Astrocyte (in vitro differentiated cells and primary cell): ENCODE results near the gene RPS6KA2. TPM values are rescaled to one million over a fixed set of nuclear protein-coding genes. Genes with fewer than 3 reads are reported as not detected.
A peak's percentile ranks its signal among the peaks of the same experiment; 100 is the strongest.

Source experiments
- DNase-seq: peaks from one replicate; pipeline ENCODE4 v3.0.0-alpha.2; 2010; ENCODE audit warnings: low read depth
- FAIRE-seq: peaks from 2 replicates; lab custom pipeline; 2011; peaks lifted over from hg19 to GRCh38; lab: Jason Lieb, UNC
- H2AFZ ChIP-seq: 2 replicates; pipeline ENCODE4 v1.6.0; 2012; ENCODE audit warnings: low read depth, low read length, inconsistent platforms
- H3K27ac ChIP-seq: 2 replicates; pipeline ENCODE4 v1.5.1; 2011; ENCODE audit warnings: low read depth, low read length, inconsistent platforms
- H3K27me3 ChIP-seq: 2 replicates; pipeline ENCODE4 v1.6.0; 2011; ENCODE audit warnings: low read length, inconsistent platforms; ENCODE audit not compliant: insufficient read depth
- H3K36me3 ChIP-seq: 2 replicates; pipeline ENCODE4 v1.5.1; 2011; ENCODE audit warnings: low read length, inconsistent platforms; ENCODE audit not compliant: insufficient read depth
- H3K4me1 ChIP-seq: 2 replicates; pipeline ENCODE4 v1.5.1; 2011; ENCODE audit warnings: low read length, inconsistent platforms; ENCODE audit not compliant: insufficient read depth
- H3K4me2 ChIP-seq: 2 replicates; pipeline ENCODE4 v1.6.0; 2012; ENCODE audit warnings: low read length, inconsistent platforms
- H3K4me3 ChIP-seq: 2 replicates; pipeline ENCODE4 v1.5.1; 2011; ENCODE audit warnings: low read depth, mild to moderate bottlenecking, low read length, inconsistent platforms; ENCODE audit not compliant: insufficient read depth
- H3K79me2 ChIP-seq: 2 replicates; pipeline ENCODE4 v1.6.0; 2012; ENCODE audit warnings: mild to moderate bottlenecking, low read length, inconsistent platforms; ENCODE audit not compliant: insufficient read depth
- H3K9ac ChIP-seq: 2 replicates; pipeline ENCODE4 v1.6.0; 2012; ENCODE audit warnings: mild to moderate bottlenecking, low read length, inconsistent platforms
- H3K9me3 ChIP-seq: 2 replicates; pipeline ENCODE4 v1.5.1; 2012; ENCODE audit warnings: low read depth, mild to moderate bottlenecking, low read length, inconsistent platforms; ENCODE audit not compliant: insufficient read depth
- H4K20me1 ChIP-seq: 2 replicates; pipeline ENCODE4 v1.6.0; 2012; ENCODE audit warnings: low read length, inconsistent platforms; ENCODE audit not compliant: insufficient read depth
- H3K27ac Mint-ChIP-seq: one replicate; pipeline ENCODE4 v1.8.0; 2021; ENCODE audit warnings: mild to moderate bottlenecking, mixed read lengths; ENCODE audit not compliant: unreplicated experiment
- H3K27me3 Mint-ChIP-seq: one replicate; pipeline ENCODE4 v1.8.0; 2021; ENCODE audit warnings: low read depth, mixed read lengths; ENCODE audit not compliant: unreplicated experiment
- H3K36me3 Mint-ChIP-seq: one replicate; pipeline ENCODE4 v1.8.0; 2021; ENCODE audit warnings: low read depth, mixed read lengths; ENCODE audit not compliant: unreplicated experiment
- H3K4me1 Mint-ChIP-seq: one replicate; pipeline ENCODE4 v1.8.0; 2021; ENCODE audit warnings: low read depth, mixed read lengths; ENCODE audit not compliant: unreplicated experiment
- H3K4me3 Mint-ChIP-seq: one replicate; pipeline ENCODE4 v1.8.0; 2021; ENCODE audit warnings: mild to moderate bottlenecking, moderate library complexity, mixed read lengths; ENCODE audit not compliant: unreplicated experiment
- H3K9me3 Mint-ChIP-seq: one replicate; pipeline ENCODE4 v1.8.0; 2021; ENCODE audit warnings: mild to moderate bottlenecking, mixed read lengths; ENCODE audit not compliant: unreplicated experiment
- EZH2 ChIP-seq: IDR thresholded peaks from 2 replicates; pipeline ENCODE4 v1.6.1; 2012; ENCODE audit warnings: mild to moderate bottlenecking, low read length, inconsistent platforms; ENCODE audit not compliant: insufficient read depth
- total RNA-seq: library from RNA; stranded (reverse); gene quantifications from 2 replicates; pipeline ENCODE4 v1.2.1, GENCODE V29; 2021
- TF ChIP-seq, protein P1 (sequence below): IDR thresholded peaks from 2 replicates; pipeline ENCODE4 v1.5.1; 2011; ENCODE audit warnings: low read depth, mild to moderate bottlenecking, inconsistent platforms, low read length, moderate library complexity; ENCODE audit not compliant: insufficient read depth

RPS6KA2 gene
- total RNA-seq, 1 donor from 2014 or later: 33.5 TPM

DNA sequence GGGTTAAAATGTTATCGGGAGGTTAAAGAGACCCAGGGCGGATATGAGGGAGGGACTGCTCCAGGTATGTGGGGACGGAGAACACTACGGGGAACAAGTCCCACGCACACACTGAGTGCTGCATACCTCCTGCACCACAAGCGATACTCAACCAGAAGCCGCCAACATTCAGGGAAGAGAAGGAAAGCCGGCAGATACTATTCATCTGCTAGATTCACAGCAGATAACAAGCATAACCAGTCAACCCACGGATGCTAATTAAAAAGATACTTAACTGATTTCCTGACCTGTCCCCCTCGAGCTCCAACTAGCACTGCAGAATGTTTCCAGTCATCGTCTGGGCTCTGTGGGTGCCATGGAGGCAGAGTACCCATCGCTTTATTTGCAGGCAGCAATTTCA, 45.1 kb upstream of the RPS6KA2 start:
- Histone ChIP-seq H4K20me1 (no peaks in the 10 kb centered on the region), H2AFZ (no peak overlapping the region), H3K36me3 (no peaks in the 10 kb centered on the region), H3K27ac (no peak overlapping the region), H3K4me2 (no peak overlapping the region), H3K79me2 (no peaks in the 10 kb centered on the region), H3K9ac (no peak overlapping the region), H3K4me3 (no peak overlapping the region), H3K9me3 (no peaks in the 10 kb centered on the region), H3K4me1 (no peaks in the 10 kb centered on the region), H3K27me3 (peaks cover 11% of the 10 kb centered on the region)
- peaks cover 16% of the 10 kb centered on the region for H3K4me1 Mint-ChIP-seq
- H3K27me3 Mint-ChIP-seq: peaks cover 35% of the 10 kb centered on the region
- peaks cover 8% of the 10 kb centered on the region for H3K36me3 Mint-ChIP-seq
- peaks cover 2% of the 10 kb centered on the region for H3K9me3 Mint-ChIP-seq
- peak; percentile 25 for DNase-seq
- TF ChIP-seq, protein P1, sequence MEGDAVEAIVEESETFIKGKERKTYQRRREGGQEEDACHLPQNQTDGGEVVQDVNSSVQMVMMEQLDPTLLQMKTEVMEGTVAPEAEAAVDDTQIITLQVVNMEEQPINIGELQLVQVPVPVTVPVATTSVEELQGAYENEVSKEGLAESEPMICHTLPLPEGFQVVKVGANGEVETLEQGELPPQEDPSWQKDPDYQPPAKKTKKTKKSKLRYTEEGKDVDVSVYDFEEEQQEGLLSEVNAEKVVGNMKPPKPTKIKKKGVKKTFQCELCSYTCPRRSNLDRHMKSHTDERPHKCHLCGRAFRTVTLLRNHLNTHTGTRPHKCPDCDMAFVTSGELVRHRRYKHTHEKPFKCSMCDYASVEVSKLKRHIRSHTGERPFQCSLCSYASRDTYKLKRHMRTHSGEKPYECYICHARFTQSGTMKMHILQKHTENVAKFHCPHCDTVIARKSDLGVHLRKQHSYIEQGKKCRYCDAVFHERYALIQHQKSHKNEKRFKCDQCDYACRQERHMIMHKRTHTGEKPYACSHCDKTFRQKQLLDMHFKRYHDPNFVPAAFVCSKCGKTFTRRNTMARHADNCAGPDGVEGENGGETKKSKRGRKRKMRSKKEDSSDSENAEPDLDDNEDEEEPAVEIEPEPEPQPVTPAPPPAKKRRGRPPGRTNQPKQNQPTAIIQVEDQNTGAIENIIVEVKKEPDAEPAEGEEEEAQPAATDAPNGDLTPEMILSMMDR: no peak
- no peak for TF ChIP-seq EZH2
- H3K27ac Mint-ChIP-seq: no peak overlapping the region
- H3K4me3 Mint-ChIP-seq: no peak overlapping the region
- no peak for FAIRE-seq

DNA sequence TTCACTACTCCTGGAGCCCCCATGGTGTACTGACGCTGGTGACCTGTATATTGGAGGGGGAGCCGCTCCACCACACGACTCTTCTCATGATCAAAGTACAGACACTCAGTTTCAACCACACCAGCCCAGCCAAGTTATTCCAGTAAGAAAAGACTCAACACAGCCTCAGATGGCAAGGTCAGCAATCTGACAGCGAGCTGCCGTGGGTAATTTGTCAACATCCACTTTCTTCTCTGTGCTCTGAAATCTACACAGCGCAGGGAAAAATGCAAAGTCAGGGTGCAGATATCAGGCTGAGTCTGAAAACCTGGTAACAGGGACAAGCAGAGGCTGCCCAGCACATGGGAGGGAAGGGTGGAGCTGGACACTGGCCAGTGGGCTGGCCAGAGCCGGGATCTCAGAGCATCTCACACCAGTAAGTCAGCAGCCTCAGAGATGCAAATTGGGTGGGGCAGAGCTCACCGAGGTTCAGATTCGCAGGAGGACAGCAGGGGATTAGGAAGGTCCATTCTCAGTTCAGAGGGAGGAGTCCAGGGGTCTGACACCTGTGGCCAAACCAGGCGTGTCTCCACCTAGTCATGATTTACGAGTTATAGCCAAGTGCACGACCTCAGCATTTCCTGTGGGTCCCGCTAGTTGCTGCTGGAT, 44.5 kb upstream of the RPS6KA2 start:
- Mint-ChIP-seq H3K9me3 (peaks cover 2% of the 10 kb centered on the region), H3K4me1 (peaks cover 16% of the 10 kb centered on the region), H3K4me3 (peak overlapping the region; percentile 50), H3K27me3 (peaks cover 33% of the 10 kb centered on the region), H3K36me3 (peaks cover 8% of the 10 kb centered on the region), H3K27ac (no peak overlapping the region)
- FAIRE-seq (no peak), DNase-seq (peak; percentile 40)
- H3K27ac ChIP-seq: no peak overlapping the region
- H3K4me2 ChIP-seq: no peak overlapping the region
- H3K9ac ChIP-seq: no peak overlapping the region
- no peak for TF ChIP-seq EZH2
- TF ChIP-seq, protein P1: no peak
- H2AFZ ChIP-seq: no peak overlapping the region
- no peaks in the 10 kb centered on the region for H4K20me1 ChIP-seq
- H3K4me1 ChIP-seq: no peaks in the 10 kb centered on the region
- H3K36me3 ChIP-seq: no peaks in the 10 kb centered on the region
- H3K9me3 ChIP-seq: no peaks in the 10 kb centered on the region
- H3K27me3 ChIP-seq: peaks cover 11% of the 10 kb centered on the region
- H3K79me2 ChIP-seq: no peaks in the 10 kb centered on the region
- H3K4me3 ChIP-seq: no peak overlapping the region

DNA sequence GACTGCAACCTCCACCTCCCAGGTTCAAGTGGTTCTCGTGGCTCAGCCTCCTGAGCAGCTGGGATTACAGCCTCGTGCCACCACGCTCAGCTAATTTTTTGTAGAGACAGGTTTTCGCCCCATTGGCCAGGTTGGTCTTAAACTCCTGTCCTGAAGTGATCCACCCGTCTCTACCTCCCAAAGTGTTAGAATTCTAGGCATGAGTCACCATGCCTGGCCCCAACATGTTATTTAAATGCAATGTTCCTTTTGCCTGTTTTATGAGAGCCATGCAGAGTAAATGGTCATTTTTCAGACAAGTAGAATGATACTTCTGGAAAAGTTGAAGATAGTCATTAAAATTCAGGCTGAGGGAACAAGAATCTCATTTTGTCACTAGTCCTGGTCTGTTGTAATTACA, 43.8 kb upstream of the RPS6KA2 start:
- Histone ChIP-seq H2AFZ (no peak overlapping the region), H3K9me3 (no peaks in the 10 kb centered on the region), H3K27ac (no peak overlapping the region), H3K27me3 (peaks cover 13% of the 10 kb centered on the region), H3K36me3 (no peaks in the 10 kb centered on the region), H4K20me1 (no peaks in the 10 kb centered on the region), H3K9ac (no peak overlapping the region), H3K79me2 (no peaks in the 10 kb centered on the region), H3K4me2 (no peak overlapping the region), H3K4me3 (no peak overlapping the region), H3K4me1 (no peaks in the 10 kb centered on the region)
- no peak overlapping the region for H3K27ac Mint-ChIP-seq
- TF ChIP-seq, protein P1: no peak
- TF ChIP-seq EZH2: no peak
- no peak overlapping the region for H3K4me3 Mint-ChIP-seq
- peaks cover 8% of the 10 kb centered on the region for H3K36me3 Mint-ChIP-seq
- FAIRE-seq (no peak), DNase-seq (no peak)
- H3K27me3 Mint-ChIP-seq: peaks cover 31% of the 10 kb centered on the region
- peaks cover 16% of the 10 kb centered on the region for H3K4me1 Mint-ChIP-seq
- H3K9me3 Mint-ChIP-seq: peaks cover 2% of the 10 kb centered on the region
